IPS-18a (cell line): Measurements from ENCODE around the gene RANBP9.

Source experiments
- H3K27ac ChIP-seq: one replicate; pipeline ENCODE4 v1.5.1; 2013; ENCODE audit warnings: low read length
- H3K27me3 ChIP-seq: one replicate; pipeline ENCODE4 v1.6.1; 2013; ENCODE audit warnings: mild to moderate bottlenecking, low read length; ENCODE audit not compliant: control insufficient read depth, insufficient read depth
- H3K36me3 ChIP-seq: one replicate; pipeline ENCODE4 v1.6.1; 2013; ENCODE audit warnings: low read depth, low read length; ENCODE audit not compliant: control insufficient read depth
- H3K4me1 ChIP-seq: one replicate; pipeline ENCODE4 v1.6.1; 2013; ENCODE audit warnings: low read depth, low read length; ENCODE audit not compliant: control insufficient read depth
- H3K4me3 ChIP-seq: one replicate; pipeline ENCODE4 v1.5.1; 2013; ENCODE audit warnings: low read length
- H3K9ac ChIP-seq: one replicate; pipeline ENCODE4 v1.6.1; 2013; ENCODE audit warnings: mild to moderate bottlenecking, low read length, moderate library complexity
- H3K9me3 ChIP-seq: one replicate; pipeline ENCODE4 v1.6.1; 2013; ENCODE audit warnings: low read depth, low read length; ENCODE audit not compliant: control insufficient read depth

The RANBP9 gene

GRCh38 chr6:13589801-13590200 is 121.8 kb downstream of the RANBP9 start:
- Histone ChIP-seq H3K27ac (no peak overlapping the region), H3K36me3 (peaks cover 16% of the 10 kb centered on the region), H3K9me3 (no peaks in the 10 kb centered on the region), H3K9ac (no peak overlapping the region), H3K27me3 (no peaks in the 10 kb centered on the region), H3K4me1 (no peaks in the 10 kb centered on the region), H3K4me3 (no peak overlapping the region)

- no peaks in the 10 kb centered on the region for H3K9me3 ChIP-seq
These were observed 124.8 kb downstream of the RANBP9 start for GRCh38 chr6:13586603-13587542.

GRCh38 chr6:13581700-13582229 is 129.9 kb downstream of the RANBP9 start:
- H3K9ac ChIP-seq = no peak overlapping the region
- no peaks in the 10 kb centered on the region for H3K4me1 ChIP-seq
- H3K9me3 ChIP-seq = no peaks in the 10 kb centered on the region
- no peaks in the 10 kb centered on the region for H3K27me3 ChIP-seq
- H3K36me3 ChIP-seq = peaks cover 9% of the 10 kb centered on the region
- no peak overlapping the region for H3K4me3 ChIP-seq
- no peak overlapping the region for H3K27ac ChIP-seq

More at GRCh38 chr6:13586603-13587542, 124.8 kb downstream of the RANBP9 start:
- Histone ChIP-seq H3K9ac (no peak overlapping the region), H3K4me1 (no peaks in the 10 kb centered on the region), H3K4me3 (no peak overlapping the region), H3K27me3 (no peaks in the 10 kb centered on the region), H3K36me3 (peaks cover 12% of the 10 kb centered on the region), H3K27ac (no peak overlapping the region)

GRCh38 chr6:13579911-13580310 is 131.7 kb downstream of the RANBP9 start:
- Histone ChIP-seq H3K9ac (no peak overlapping the region), H3K27ac (no peak overlapping the region), H3K27me3 (no peaks in the 10 kb centered on the region), H3K4me1 (no peaks in the 10 kb centered on the region), H3K9me3 (no peaks in the 10 kb centered on the region), H3K4me3 (no peak overlapping the region), H3K36me3 (peaks cover 9% of the 10 kb centered on the region)

- peaks cover 9% of the 10 kb centered on the region for H3K4me1 ChIP-seq
- H3K36me3 ChIP-seq = peaks cover 9% of the 10 kb centered on the region
- no peak overlapping the region for H3K4me3 ChIP-seq
- no peak overlapping the region for H3K27ac ChIP-seq
- no peaks in the 10 kb centered on the region for H3K9me3 ChIP-seq
- no peaks in the 10 kb centered on the region for H3K27me3 ChIP-seq
- H3K9ac ChIP-seq = no peak overlapping the region
These were observed 133.7 kb downstream of the RANBP9 start for GRCh38 chr6:13577926-13578325.

GRCh38 chr6:13576017-13576416 is 135.6 kb downstream of the RANBP9 start:
- Histone ChIP-seq H3K4me1 (peaks cover 11% of the 10 kb centered on the region), H3K27me3 (no peaks in the 10 kb centered on the region), H3K4me3 (no peak overlapping the region), H3K9ac (no peak overlapping the region), H3K27ac (no peak overlapping the region), H3K36me3 (peaks cover 9% of the 10 kb centered on the region), H3K9me3 (no peaks in the 10 kb centered on the region)

GRCh38 chr6:13575377-13575775 is 136.3 kb downstream of the RANBP9 start:
- H3K27ac ChIP-seq = no peak overlapping the region
- H3K4me3 ChIP-seq = peak overlapping the region; percentile 87

GRCh38 chr6:13574571-13575376 is 136.9 kb downstream of the RANBP9 start, which contains the start of gene SIRT5:
TSS of gene SIRT5 (plus strand) at chr6:13574601. CDS start at chr6:13584111, 9,510 bp downstream.
- Histone ChIP-seq H3K4me1 (peaks cover 11% of the 10 kb centered on the region), H3K9me3 (no peaks in the 10 kb centered on the region), H3K36me3 (peaks cover 5% of the 10 kb centered on the region), H3K27ac (peak within 1 kb of the TSS; percentile 92), H3K27me3 (no peaks in the 10 kb centered on the region), H3K9ac (peak within 1 kb of the TSS; percentile 96), H3K4me3 (peak within 1 kb of the TSS; percentile 90)

More at GRCh38 chr6:13575377-13575775, 136.3 kb downstream of the RANBP9 start:
- H3K9me3 ChIP-seq = no peaks in the 10 kb centered on the region
- H3K36me3 ChIP-seq = peaks cover 9% of the 10 kb centered on the region
- H3K9ac ChIP-seq = no peak overlapping the region
- no peaks in the 10 kb centered on the region for H3K27me3 ChIP-seq
- H3K4me1 ChIP-seq = peaks cover 11% of the 10 kb centered on the region

- Histone ChIP-seq H3K9ac (peak overlapping the region; percentile 96), H3K27ac (peak overlapping the region; percentile 92), H3K4me1 (peaks cover 11% of the 10 kb centered on the region), H3K9me3 (no peaks in the 10 kb centered on the region), H3K27me3 (no peaks in the 10 kb centered on the region), H3K4me3 (peak overlapping the region; percentile 90), H3K36me3 (no peaks in the 10 kb centered on the region)
These were observed 137.5 kb downstream of the RANBP9 start for GRCh38 chr6:13574149-13574570.

GRCh38 chr6:13573669-13574110 is 137.9 kb downstream of the RANBP9 start:
- Histone ChIP-seq H3K27me3 (no peaks in the 10 kb centered on the region), H3K9me3 (no peaks in the 10 kb centered on the region), H3K9ac (peak overlapping the region; percentile 96), H3K27ac (peak overlapping the region; percentile 85), H3K4me3 (peak overlapping the region; percentile 90), H3K36me3 (no peaks in the 10 kb centered on the region), H3K4me1 (peaks cover 11% of the 10 kb centered on the region)
